Neural crest cell (in vitro differentiated cells): ENCODE results near the gene ACP7. TPM values are rescaled to one million over a fixed set of nuclear protein-coding genes. Genes with fewer than 3 reads are reported as not detected.

Experiments
- DNase-seq: peaks from one replicate; pipeline ENCODE4 v3.0.0; 2021; ENCODE audit warnings: low read depth, mixed read lengths, low spot score
- H3K27ac Mint-ChIP-seq: one replicate; pipeline ENCODE4 v1.8.0; 2021; ENCODE audit warnings: mild to moderate bottlenecking, mixed read lengths; ENCODE audit not compliant: unreplicated experiment
- H3K27me3 Mint-ChIP-seq: 2 replicates; pipeline ENCODE4 v1.8.0; 2021; ENCODE audit warnings: low read depth, mild to moderate bottlenecking, mixed read lengths
- H3K36me3 Mint-ChIP-seq: 2 replicates; pipeline ENCODE4 v1.8.0; 2021; ENCODE audit warnings: low read depth, mild to moderate bottlenecking, mixed read lengths
- H3K4me1 Mint-ChIP-seq: 2 replicates; pipeline ENCODE4 v1.8.0; 2021; ENCODE audit warnings: mixed read lengths
- H3K4me3 Mint-ChIP-seq: one replicate; pipeline ENCODE4 v1.8.0; 2021; ENCODE audit warnings: mild to moderate bottlenecking, mixed read lengths
- H3K9me3 Mint-ChIP-seq: 2 replicates; pipeline ENCODE4 v1.8.0; 2021; ENCODE audit warnings: mixed read lengths
- total RNA-seq: library from RNA; stranded (reverse); gene quantifications from 2 replicates; pipeline ENCODE4 v1.2.1, GENCODE V29; 2021
- TF ChIP-seq, protein P1 (sequence below): fragments of 200-600 bp; sonication (generic); conservative IDR thresholded peaks from 2 replicates; pipeline ENCODE4 v1.5.0; 2021; ENCODE audit warnings: antibody characterized with exemption, mild to moderate bottlenecking

The ACP7 gene
- total RNA-seq, 1 donor from 2014 or later = not detected

DNA sequence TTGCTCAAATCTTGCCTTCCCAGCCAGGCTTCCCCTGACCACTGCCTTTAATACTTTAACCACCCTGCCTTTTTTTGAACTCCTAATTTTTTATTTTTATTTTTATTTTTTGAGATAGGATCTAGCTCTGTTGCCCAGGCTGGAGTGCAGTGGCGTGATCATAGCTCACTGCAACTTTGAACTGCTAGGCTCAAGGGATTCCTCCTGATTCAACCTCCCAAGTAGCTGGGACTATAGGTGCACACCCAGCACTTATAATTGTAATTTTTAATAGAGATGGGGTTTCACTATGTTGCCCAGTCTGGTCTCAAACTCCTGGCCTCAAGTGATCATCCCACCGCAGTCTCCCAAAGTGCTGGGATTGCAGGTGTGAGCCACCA is 30.1 kb upstream of the ACP7 start:
- Mint-ChIP-seq H3K9me3 (no peaks in the 10 kb centered on the region), H3K4me3 (no peak overlapping the region), H3K27me3 (no peaks in the 10 kb centered on the region), H3K27ac (no peak overlapping the region), H3K36me3 (no peaks in the 10 kb centered on the region), H3K4me1 (no peaks in the 10 kb centered on the region)
- DNase-seq = no peak
- TF ChIP-seq, protein P1, sequence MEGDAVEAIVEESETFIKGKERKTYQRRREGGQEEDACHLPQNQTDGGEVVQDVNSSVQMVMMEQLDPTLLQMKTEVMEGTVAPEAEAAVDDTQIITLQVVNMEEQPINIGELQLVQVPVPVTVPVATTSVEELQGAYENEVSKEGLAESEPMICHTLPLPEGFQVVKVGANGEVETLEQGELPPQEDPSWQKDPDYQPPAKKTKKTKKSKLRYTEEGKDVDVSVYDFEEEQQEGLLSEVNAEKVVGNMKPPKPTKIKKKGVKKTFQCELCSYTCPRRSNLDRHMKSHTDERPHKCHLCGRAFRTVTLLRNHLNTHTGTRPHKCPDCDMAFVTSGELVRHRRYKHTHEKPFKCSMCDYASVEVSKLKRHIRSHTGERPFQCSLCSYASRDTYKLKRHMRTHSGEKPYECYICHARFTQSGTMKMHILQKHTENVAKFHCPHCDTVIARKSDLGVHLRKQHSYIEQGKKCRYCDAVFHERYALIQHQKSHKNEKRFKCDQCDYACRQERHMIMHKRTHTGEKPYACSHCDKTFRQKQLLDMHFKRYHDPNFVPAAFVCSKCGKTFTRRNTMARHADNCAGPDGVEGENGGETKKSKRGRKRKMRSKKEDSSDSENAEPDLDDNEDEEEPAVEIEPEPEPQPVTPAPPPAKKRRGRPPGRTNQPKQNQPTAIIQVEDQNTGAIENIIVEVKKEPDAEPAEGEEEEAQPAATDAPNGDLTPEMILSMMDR = no peak

DNA sequence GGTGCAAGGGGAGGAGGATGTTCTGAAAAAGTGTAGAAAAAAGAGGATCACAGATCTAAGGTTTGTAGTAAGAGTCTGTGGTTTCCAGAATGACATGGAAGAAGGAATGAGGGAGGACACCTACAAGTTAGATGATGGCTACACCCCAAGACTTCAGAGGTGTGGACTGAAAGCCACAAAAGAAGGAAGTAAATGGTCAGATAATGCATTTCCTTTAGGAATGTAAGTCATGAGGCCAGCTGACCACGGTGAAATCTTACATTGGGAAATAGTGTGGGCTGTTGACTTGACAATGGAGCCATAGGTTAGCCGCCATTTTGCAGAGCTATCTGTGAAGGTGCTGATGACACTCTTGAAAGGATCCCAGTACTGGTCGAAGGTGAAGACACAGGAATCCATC is 26.6 kb upstream of the ACP7 start:
- DNase-seq = no peak
- H3K9me3 Mint-ChIP-seq = no peaks in the 10 kb centered on the region
- TF ChIP-seq, protein P1 = no peak
- no peaks in the 10 kb centered on the region for H3K36me3 Mint-ChIP-seq
- H3K4me1 Mint-ChIP-seq = no peaks in the 10 kb centered on the region
- H3K27ac Mint-ChIP-seq = no peak overlapping the region
- H3K27me3 Mint-ChIP-seq = peaks cover 3% of the 10 kb centered on the region
- H3K4me3 Mint-ChIP-seq = no peak overlapping the region

DNA sequence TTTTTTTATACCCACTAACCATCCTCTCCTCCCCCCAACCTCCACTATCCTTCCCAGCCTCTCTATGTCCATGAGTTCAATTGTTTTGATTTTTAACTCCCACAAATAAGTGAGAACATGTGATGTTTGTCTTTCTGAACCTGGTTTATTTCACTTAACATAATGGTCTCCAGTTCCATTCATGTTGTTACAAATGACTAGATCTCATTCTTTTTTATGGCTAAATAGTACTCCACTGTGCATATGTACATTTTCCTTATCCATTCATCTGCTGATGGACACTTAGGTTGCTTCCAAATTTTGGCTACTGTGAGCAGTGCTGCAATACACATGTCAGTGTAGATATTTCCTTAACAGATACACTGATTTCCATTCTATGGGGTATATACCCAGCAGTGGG is 24.9 kb upstream of the ACP7 start:
- Mint-ChIP-seq H3K27me3 (peaks cover 3% of the 10 kb centered on the region), H3K9me3 (no peaks in the 10 kb centered on the region), H3K36me3 (no peaks in the 10 kb centered on the region), H3K4me1 (no peaks in the 10 kb centered on the region), H3K27ac (no peak overlapping the region), H3K4me3 (no peak overlapping the region)
- TF ChIP-seq, protein P1 = no peak
- no peak for DNase-seq

GRCh38 chr19:39060171-39060570 is 24.0 kb upstream of the ACP7 start:
- DNase-seq = no peak
- TF ChIP-seq, protein P1 = no peak
- Mint-ChIP-seq H3K4me3 (no peak overlapping the region), H3K9me3 (no peaks in the 10 kb centered on the region), H3K4me1 (no peaks in the 10 kb centered on the region), H3K27ac (no peak overlapping the region), H3K36me3 (no peaks in the 10 kb centered on the region), H3K27me3 (peaks cover 3% of the 10 kb centered on the region)

DNA sequence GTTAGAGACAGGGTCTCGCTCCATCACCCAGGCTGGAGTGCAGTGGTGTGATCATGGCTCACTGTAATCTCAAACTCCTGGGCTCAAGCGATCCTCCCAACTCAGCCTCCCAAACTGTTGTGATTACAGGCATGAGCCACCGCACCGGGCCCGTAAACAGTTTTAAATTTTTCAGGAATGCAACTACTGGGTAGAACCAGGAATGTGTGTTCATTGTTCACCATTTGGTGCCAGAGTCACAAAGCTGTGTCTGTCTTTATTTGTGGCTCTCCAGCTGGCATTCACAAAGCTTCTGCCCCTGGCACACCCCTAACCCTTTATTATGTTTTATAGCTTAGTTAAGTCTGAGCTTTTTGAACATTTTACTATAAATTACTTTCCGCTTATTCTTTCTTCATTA is 19.8 kb upstream of the ACP7 start:
- Mint-ChIP-seq H3K4me1 (no peaks in the 10 kb centered on the region), H3K4me3 (no peak overlapping the region), H3K36me3 (no peaks in the 10 kb centered on the region), H3K27ac (no peak overlapping the region), H3K27me3 (peaks cover 4% of the 10 kb centered on the region), H3K9me3 (no peaks in the 10 kb centered on the region)
- TF ChIP-seq, protein P1 = no peak
- no peak for DNase-seq

- TF ChIP-seq, protein P1 = no peak
- peaks cover 4% of the 10 kb centered on the region for H3K27me3 Mint-ChIP-seq
- H3K36me3 Mint-ChIP-seq = no peaks in the 10 kb centered on the region
- H3K4me3 Mint-ChIP-seq = no peak overlapping the region
- H3K4me1 Mint-ChIP-seq = no peaks in the 10 kb centered on the region
- no peak overlapping the region for H3K27ac Mint-ChIP-seq
- no peak for DNase-seq
- no peaks in the 10 kb centered on the region for H3K9me3 Mint-ChIP-seq
These were observed 18.2 kb upstream of the ACP7 start for GRCh38 chr19:39065928-39066327.
